DMS 273 (cell line): ENCODE measurements around the gene ZC3H12C.

Experiments
- DNase-seq: peaks from one replicate; lab custom pipeline; 2025; ENCODE audit not compliant: unreplicated experiment; lab: John Stamatoyannopoulos, UW

Gene ZC3H12C

GRCh38 chr11:110076371-110076965 lies 16.7 kb upstream of the ZC3H12C start:
- DNase-seq = no peak

GRCh38 chr11:110077346-110077745 lies 15.8 kb upstream of the ZC3H12C start:
- no peak for DNase-seq

GRCh38 chr11:110077831-110078325 lies 15.3 kb upstream of the ZC3H12C start:
- DNase-seq = no peak

GRCh38 chr11:110078923-110079544 lies 14.2 kb upstream of the ZC3H12C start:
- no peak for DNase-seq

GRCh38 chr11:110079726-110080125 lies 13.5 kb upstream of the ZC3H12C start:
- no peak for DNase-seq

GRCh38 chr11:110081462-110082376 lies 11.5 kb upstream of the ZC3H12C start:
- no peak for DNase-seq

GRCh38 chr11:110082899-110083298 lies 10.3 kb upstream of the ZC3H12C start:
- DNase-seq = no peak

GRCh38 chr11:110085255-110085838 lies 7.8 kb upstream of the ZC3H12C start:
- DNase-seq = no peak

GRCh38 chr11:110086892-110087309 lies 6.3 kb upstream of the ZC3H12C start:
- DNase-seq = no peak

- no peak for DNase-seq
These were observed 5.2 kb upstream of the ZC3H12C start for GRCh38 chr11:110087812-110088534.

- no peak for DNase-seq
These were observed 4.5 kb upstream of the ZC3H12C start for GRCh38 chr11:110088535-110089344.

- no peak for DNase-seq
These were observed 3.4 kb upstream of the ZC3H12C start for GRCh38 chr11:110089617-110090282.

- no peak for DNase-seq
These were observed 2.6 kb upstream of the ZC3H12C start for GRCh38 chr11:110090466-110091026.

- peak; percentile 40 for DNase-seq
These were observed 1.1 kb upstream of the ZC3H12C start for GRCh38 chr11:110092111-110092514.

- peak; percentile 81 for DNase-seq
These were observed 460 bp downstream of the ZC3H12C start for GRCh38 chr11:110093407-110094297.

GRCh38 chr11:110094298-110095285 lies 1.4 kb downstream of the ZC3H12C start:
- DNase-seq = no peak

GRCh38 chr11:110095554-110095953 lies 2.4 kb downstream of the ZC3H12C start:
- DNase-seq = no peak
